CD4-positive, alpha-beta T cell (primary cell): ENCODE results near the gene TGIF2. TPM values are rescaled to one million over a fixed set of nuclear protein-coding genes. Genes with fewer than 3 reads are reported as not detected.
A peak's percentile ranks its signal among the peaks of the same experiment; 100 is the strongest.
"Not testable (repeated sequence)": the region's sequence is repeated elsewhere in the genome, so short reads cannot be mapped to it uniquely, and the experiment has no call there.

Source experiments
- ATAC-seq: fragments of 200-7000 bp; cut with Tn5 transposase; one replicate; pipeline ENCODE4 v1.10.0; 2022; ENCODE audit warnings: mild to moderate bottlenecking; ENCODE audit not compliant: poor library complexity
- CTCF ChIA-PET: fragments of 350-600 bp; sonication (Branson Sonifier 250); formaldehyde crosslinking; loops from one replicate; lab custom pipeline; 2021; ENCODE audit warnings: antibody characterized with exemption, inconsistent platforms; lab: Charles Lee
- POLR2A ChIA-PET: fragments of 350-600 bp; sonication (Branson Sonifier 250); formaldehyde crosslinking; loops from one replicate; lab custom pipeline; 2021; ENCODE audit warnings: antibody characterized with exemption, inconsistent platforms; lab: Charles Lee
- DNase-seq, 14 experiments: peaks; one replicate each; pipeline ENCODE4 v3.0.0-alpha.2; 2013 to 2020; ENCODE audit warnings: mixed read lengths in 2 of 14
- H3K27ac ChIP-seq, 2 donors: one replicate each; pipeline versions ENCODE4 v1.5.1 to v1.7.0; 2013; ENCODE audit warnings: low read length in 2 of 2, low read depth in 1 of 2, mild to moderate bottlenecking in 1 of 2
- H3K27me3 ChIP-seq, 2 experiments: 1 replicate in 1 of 2; 2 replicates in 1 of 2; pipeline versions ENCODE4 v1.6.1 to v1.7.0; 2013; ENCODE audit warnings: low read length in 2 of 2, control low read depth in 1 of 2, mild to moderate bottlenecking in 1 of 2, moderate library complexity in 1 of 2; ENCODE audit not compliant: insufficient read depth in 2 of 2, control insufficient read depth in 1 of 2
- H3K36me3 ChIP-seq: one replicate; pipeline ENCODE4 v1.6.1; 2013; ENCODE audit warnings: low read length, control low read depth; ENCODE audit not compliant: insufficient read depth
- H3K4me1 ChIP-seq: one replicate; pipeline ENCODE4 v1.6.1; 2013; ENCODE audit warnings: low read length, control low read depth; ENCODE audit not compliant: insufficient read depth
- H3K4me3 ChIP-seq: one replicate; pipeline ENCODE4 v1.5.1; 2013; ENCODE audit warnings: mild to moderate bottlenecking, low read length, moderate library complexity
- H3K9me3 ChIP-seq, 2 experiments: 1 replicate in 1 of 2; 2 replicates in 1 of 2; pipeline versions ENCODE4 v1.6.1 to v1.7.0; 2013; ENCODE audit warnings: low read length in 2 of 2, mild to moderate bottlenecking in 2 of 2, control low read depth in 1 of 2, moderate library complexity in 1 of 2; ENCODE audit not compliant: control insufficient read depth in 1 of 2, insufficient read depth in 1 of 2
- H3K27ac Mint-ChIP-seq: one replicate; pipeline ENCODE4 v1.8.0; 2020; ENCODE audit warnings: mixed read lengths
- H3K27me3 Mint-ChIP-seq: one replicate; pipeline ENCODE4 v1.8.0; 2021; ENCODE audit warnings: mixed read lengths
- H3K36me3 Mint-ChIP-seq: one replicate; pipeline ENCODE4 v1.8.0; 2021; ENCODE audit warnings: low read depth, mixed read lengths
- H3K4me1 Mint-ChIP-seq: one replicate; pipeline ENCODE4 v1.8.0; 2021; ENCODE audit warnings: low read depth, mixed read lengths
- H3K4me3 Mint-ChIP-seq: one replicate; pipeline ENCODE4 v1.8.0; 2020; ENCODE audit warnings: mild to moderate bottlenecking, mixed read lengths
- H3K9me3 Mint-ChIP-seq: one replicate; pipeline ENCODE4 v1.8.0; 2020; ENCODE audit warnings: mixed read lengths
- intact Hi-C, 2 experiments: fragments of 100-400 bp; cut with DNase I in 1 of 2; cut with micrococcal nuclease in 1 of 2; formaldehyde crosslinking; loops; one replicate each; pipeline versions ENCODE4 v1.15.1 to v1.9.0; 2023 to 2025; cut with DNase I, micrococcal nuclease
- total RNA-seq, 174 experiments: library from RNA in 2 of 174; stranded (reverse) in 2 of 174; gene quantifications; one replicate each; pipeline ENCODE4 v1.2.3 and lab custom pipeline; 2021 to 2026
- TF ChIP-seq, protein P1 (sequence below): fragments of 200-600 bp; IDR thresholded peaks from one replicate; pipeline ENCODE4 v1.8.0; 2022; ENCODE audit warnings: antibody characterized with exemption, mild to moderate bottlenecking

Gene TGIF2
- total RNA-seq, 2 experiments from 2014 or later, result 29.2 to 34.5 TPM

DNA sequence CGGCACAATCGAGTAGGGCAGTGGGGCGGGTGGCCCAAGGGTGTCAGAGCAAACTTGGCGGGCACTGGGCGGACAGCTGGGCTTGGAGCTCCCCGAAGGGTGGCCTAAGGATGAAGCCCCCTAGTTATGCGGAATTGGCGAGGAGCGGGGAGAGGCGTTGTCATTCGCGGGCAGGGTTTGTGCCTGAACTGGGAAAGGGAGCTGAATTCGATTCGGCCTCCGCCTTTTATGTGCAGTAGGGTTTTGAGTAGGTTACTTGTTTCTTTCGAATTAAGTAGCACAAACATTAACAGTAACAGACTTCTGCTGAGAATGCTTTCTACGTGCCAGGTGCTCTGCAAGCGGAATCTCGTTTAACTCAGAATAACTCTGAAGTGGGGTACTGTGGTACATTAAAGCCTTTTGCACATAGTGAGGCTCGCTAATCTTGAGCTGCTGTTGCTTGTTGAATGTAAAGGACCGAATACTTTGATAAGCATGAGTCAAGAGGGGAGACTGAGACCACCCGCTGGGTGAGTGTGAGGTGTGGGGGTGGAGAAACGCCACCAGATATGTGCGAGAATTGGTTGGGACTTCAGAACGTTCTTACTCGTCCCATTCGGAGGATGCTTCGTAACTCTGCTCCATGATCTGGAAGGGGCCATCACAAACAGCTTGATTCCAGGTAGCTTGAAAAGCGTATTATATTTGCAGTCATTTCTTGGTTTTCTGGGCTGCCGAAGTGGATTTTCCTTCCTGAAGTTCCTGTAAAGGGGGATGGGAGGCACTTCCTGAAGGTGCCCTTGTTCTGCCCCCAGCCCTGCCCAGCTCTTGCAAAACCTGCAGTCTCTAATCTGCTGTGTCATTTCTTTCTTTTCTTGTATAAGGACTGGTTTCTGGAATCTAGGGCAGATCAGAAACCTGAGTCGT, 33.0 kb downstream of the TGIF2 start:
- intact Hi-C loops, result loop anchor here (2.0 to 5.0 kb wide), 3 partner anchors 140 to 166 kb away; partner anchors contain the start of genes DSN1 (in 2 of the 2) and NDRG3 (in 1 of the 2)
- peaks cover 31% of the 10 kb centered on the region for H3K36me3 ChIP-seq
- H3K4me3 ChIP-seq, result peak overlapping the region; percentile 100
- peak overlapping the region; percentile 87 to 93 for H3K27ac ChIP-seq
- DNase-seq, result peak in 3 of 14 experiments; percentile 34 to 45 (median 41)
- Mint-ChIP-seq H3K27me3 (no peaks in the 10 kb centered on the region), H3K4me1 (peaks cover 34% of the 10 kb centered on the region), H3K27ac (peak overlapping the region; percentile 97), H3K9me3 (no peaks in the 10 kb centered on the region), H3K4me3 (peak overlapping the region; percentile 98), H3K36me3 (peaks cover 59% of the 10 kb centered on the region)
- H3K27me3 ChIP-seq, result no peaks in the 10 kb centered on the region
- ChIA-PET CTCF (interaction anchor here (0.8 to 4.0 kb wide), 15 partner anchors 13 to 167 kb away, joined by 3 to 68 read pairs (median 6); partner anchors contain the start of genes DSN1, NDRG3, SLA2 and TGIF2), POLR2A (interaction anchor here (0.6 to 4.4 kb wide), 28 partner anchors 11 to 652 kb away, joined by 3 to 121 read pairs (median 6); partner anchors contain the start of genes AAR2, DSN1, SCAND1 and SLA2)
- H3K9me3 ChIP-seq, result no peaks in the 10 kb centered on the region
- TF ChIP-seq, protein P1, sequence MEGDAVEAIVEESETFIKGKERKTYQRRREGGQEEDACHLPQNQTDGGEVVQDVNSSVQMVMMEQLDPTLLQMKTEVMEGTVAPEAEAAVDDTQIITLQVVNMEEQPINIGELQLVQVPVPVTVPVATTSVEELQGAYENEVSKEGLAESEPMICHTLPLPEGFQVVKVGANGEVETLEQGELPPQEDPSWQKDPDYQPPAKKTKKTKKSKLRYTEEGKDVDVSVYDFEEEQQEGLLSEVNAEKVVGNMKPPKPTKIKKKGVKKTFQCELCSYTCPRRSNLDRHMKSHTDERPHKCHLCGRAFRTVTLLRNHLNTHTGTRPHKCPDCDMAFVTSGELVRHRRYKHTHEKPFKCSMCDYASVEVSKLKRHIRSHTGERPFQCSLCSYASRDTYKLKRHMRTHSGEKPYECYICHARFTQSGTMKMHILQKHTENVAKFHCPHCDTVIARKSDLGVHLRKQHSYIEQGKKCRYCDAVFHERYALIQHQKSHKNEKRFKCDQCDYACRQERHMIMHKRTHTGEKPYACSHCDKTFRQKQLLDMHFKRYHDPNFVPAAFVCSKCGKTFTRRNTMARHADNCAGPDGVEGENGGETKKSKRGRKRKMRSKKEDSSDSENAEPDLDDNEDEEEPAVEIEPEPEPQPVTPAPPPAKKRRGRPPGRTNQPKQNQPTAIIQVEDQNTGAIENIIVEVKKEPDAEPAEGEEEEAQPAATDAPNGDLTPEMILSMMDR, result no peak
- ATAC-seq, result no peak
- H3K4me1 ChIP-seq, result peaks cover 37% of the 10 kb centered on the region

DNA sequence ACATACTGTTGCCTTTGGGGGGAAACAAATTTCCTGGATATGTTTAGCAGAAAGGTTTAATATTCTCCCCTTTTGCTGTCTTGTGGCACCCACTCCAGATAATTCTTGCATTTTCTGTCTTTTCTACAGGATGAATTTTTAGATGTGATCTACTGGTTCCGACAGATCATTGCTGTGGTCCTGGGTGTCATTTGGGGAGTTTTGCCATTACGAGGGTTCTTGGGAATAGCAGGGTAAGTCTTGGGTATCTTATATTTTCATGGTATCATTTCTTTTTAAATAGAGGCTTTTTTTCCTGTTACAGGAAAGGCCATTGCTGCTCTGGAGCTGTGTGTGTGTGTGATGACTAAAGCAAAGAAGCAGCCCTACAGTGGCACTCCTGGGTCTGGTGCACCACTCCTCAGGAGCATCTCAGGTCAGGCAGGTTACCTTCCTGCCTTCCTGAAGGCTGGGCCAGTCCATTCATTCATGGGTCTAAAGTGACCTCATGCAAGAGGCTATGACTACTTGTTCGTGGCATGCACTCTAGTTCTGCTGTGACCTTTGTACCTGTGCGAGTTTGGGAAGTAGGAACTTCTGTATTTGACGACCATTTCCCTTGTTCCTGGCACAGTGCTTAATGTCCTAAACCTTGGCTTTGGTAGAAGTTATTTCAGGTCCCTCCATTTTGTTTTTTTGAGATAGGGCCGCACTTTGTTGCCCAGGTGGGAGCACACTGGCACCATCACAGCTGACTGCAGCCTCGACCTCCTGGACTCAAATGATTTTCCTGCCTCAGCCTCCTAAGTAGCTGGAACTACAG, 34.4 kb downstream of the TGIF2 start:
- DNase-seq, result no peak
- H3K27ac ChIP-seq, result peak overlapping the region in 1 of 2 donors; percentile 87
- intact Hi-C loops, result loop anchor here (2.0 to 5.0 kb wide), 3 partner anchors 139 to 165 kb away; partner anchors contain the start of genes DSN1 (in 2 of the 2) and NDRG3 (in 1 of the 2)
- Mint-ChIP-seq H3K27ac (peak overlapping the region; percentile 97), H3K4me3 (peak overlapping the region; percentile 98), H3K4me1 (peaks cover 35% of the 10 kb centered on the region), H3K27me3 (no peaks in the 10 kb centered on the region), H3K36me3 (peaks cover 73% of the 10 kb centered on the region), H3K9me3 (no peaks in the 10 kb centered on the region)
- H3K9me3 ChIP-seq, result no peaks in the 10 kb centered on the region
- POLR2A ChIA-PET, result interaction anchor here (1.2 to 4.4 kb wide), 3 partner anchors 12 to 35 kb away, joined by 4 to 121 read pairs (median 83); partner anchors contain the start of gene TGIF2
- TF ChIP-seq, protein P1, result no peak
- peaks cover 45% of the 10 kb centered on the region for H3K36me3 ChIP-seq
- no peak for ATAC-seq
- CTCF ChIA-PET, result interaction anchor here (0.6 kb wide), 1 partner anchor 1398 kb away, joined by 3 read pairs; no protein-coding TSS in a partner anchor
- H3K4me1 ChIP-seq, result peaks cover 42% of the 10 kb centered on the region
- H3K27me3 ChIP-seq, result no peaks in the 10 kb centered on the region
- H3K4me3 ChIP-seq, result no peak overlapping the region

DNA sequence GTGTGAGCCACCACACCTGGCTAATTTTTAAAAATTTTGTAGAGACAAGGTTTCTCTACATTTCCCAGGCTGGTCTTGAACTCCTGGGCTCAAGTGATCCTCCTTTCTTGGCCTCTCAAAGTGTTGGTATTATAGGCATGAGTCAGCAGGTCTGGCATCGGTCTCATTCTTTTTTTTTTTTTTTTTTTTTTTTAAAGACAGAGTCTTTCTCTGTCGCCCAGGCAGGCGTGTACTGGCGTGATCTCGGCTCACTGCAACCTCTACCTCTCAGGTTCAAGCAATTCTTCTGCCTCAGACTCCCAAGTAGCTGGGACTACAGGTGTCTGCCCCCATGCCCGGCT, 35.0 kb downstream of the TGIF2 start:
- POLR2A ChIA-PET, ATAC-seq, H3K27me3 ChIP-seq, H3K27ac Mint-ChIP-seq, H3K9me3 ChIP-seq, CTCF ChIA-PET, DNase-seq, H3K9me3 Mint-ChIP-seq, H3K4me3 ChIP-seq, H3K27ac ChIP-seq, H3K27me3 Mint-ChIP-seq: not testable (repeated sequence)
- Histone ChIP-seq H3K36me3 (peaks cover 50% of the 10 kb centered on the region), H3K4me1 (peaks cover 45% of the 10 kb centered on the region)
- intact Hi-C loops, result loop anchor here (5.0 kb wide), 2 partner anchors 146 to 164 kb away; partner anchors contain the start of gene DSN1 (in 2 of the 2)
- H3K36me3 Mint-ChIP-seq, result peaks cover 79% of the 10 kb centered on the region
- H3K4me3 Mint-ChIP-seq, result peak overlapping the region; percentile 98
- peaks cover 37% of the 10 kb centered on the region for H3K4me1 Mint-ChIP-seq
